ENCODE results near the gene LGALS7.
"Not testable (repeated sequence)": the region's sequence is repeated elsewhere in the genome, so short reads cannot be mapped to it uniquely, and the experiment has no call there.

The LGALS7 gene

GRCh38 chr19:38809592-38810252 is 36.4 kb upstream of the LGALS7 start:
- Histone ChIP-seq H3K4me3 (ENCODE audit: low read depth in 1 of 2, low read length in 2 of 2) (no peak overlapping the region), H3K36me3 (ENCODE audit: control insufficient read depth in 1 of 2, insufficient read depth in 2 of 2, low read length in 2 of 2) (no peaks in the 10 kb centered on the region), H3K9me3 (ENCODE audit: control insufficient read depth in 1 of 2, low read length in 2 of 2) (no peaks in the 10 kb centered on the region), H3K27ac (ENCODE audit: low read length) (no peak overlapping the region), H3K27me3 (ENCODE audit: low read depth, low read length) (no peaks in the 10 kb centered on the region), H3K4me1 (ENCODE audit: control insufficient read depth in 1 of 2, insufficient read depth in 2 of 2, low read length in 2 of 2) (no peaks in the 10 kb centered on the region)

DNA sequence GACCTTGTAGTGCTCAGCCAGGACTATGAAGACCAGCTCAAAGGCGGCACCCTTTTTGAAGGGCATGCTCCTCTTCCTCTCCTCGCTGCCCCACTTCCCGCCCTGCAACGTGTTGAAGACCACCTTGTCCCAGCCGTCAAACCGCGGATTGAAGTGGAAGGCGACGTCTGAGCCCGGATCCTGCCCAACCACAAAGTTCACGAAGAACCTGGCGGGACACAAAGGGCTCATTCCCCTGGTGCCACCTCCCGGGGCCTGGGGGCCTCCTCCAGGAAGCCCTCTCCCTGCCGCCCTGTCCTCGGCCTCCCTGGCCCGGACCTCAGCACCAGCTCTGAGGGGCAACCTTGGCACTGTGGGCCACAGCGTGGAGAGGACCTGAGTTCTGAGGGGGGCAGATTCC is 35.4 kb upstream of the LGALS7 start:
- Histone ChIP-seq H3K27ac (ENCODE audit: low read length) (no peak overlapping the region), H3K36me3 (ENCODE audit: control insufficient read depth in 1 of 2, insufficient read depth in 2 of 2, low read length in 2 of 2) (no peaks in the 10 kb centered on the region), H3K27me3 (ENCODE audit: low read depth, low read length) (no peaks in the 10 kb centered on the region), H3K4me3 (ENCODE audit: low read depth in 1 of 2, low read length in 2 of 2) (no peak overlapping the region), H3K4me1 (ENCODE audit: control insufficient read depth in 1 of 2, insufficient read depth in 2 of 2, low read length in 2 of 2) (no peaks in the 10 kb centered on the region), H3K9me3 (ENCODE audit: control insufficient read depth in 1 of 2, low read length in 2 of 2) (no peaks in the 10 kb centered on the region)

GRCh38 chr19:38807374-38808098 is 34.2 kb upstream of the LGALS7 start:
- not testable (repeated sequence) for H3K4me1 ChIP-seq (ENCODE audit: control insufficient read depth in 1 of 2, insufficient read depth in 2 of 2, low read length in 2 of 2); H3K9me3 ChIP-seq (ENCODE audit: control insufficient read depth in 1 of 2, low read length in 2 of 2); H3K27ac ChIP-seq (ENCODE audit: low read length); H3K4me3 ChIP-seq (ENCODE audit: low read depth in 1 of 2, low read length in 2 of 2); H3K27me3 ChIP-seq (ENCODE audit: low read depth, low read length); H3K36me3 ChIP-seq (ENCODE audit: control insufficient read depth in 1 of 2, insufficient read depth in 2 of 2, low read length in 2 of 2)

DNA sequence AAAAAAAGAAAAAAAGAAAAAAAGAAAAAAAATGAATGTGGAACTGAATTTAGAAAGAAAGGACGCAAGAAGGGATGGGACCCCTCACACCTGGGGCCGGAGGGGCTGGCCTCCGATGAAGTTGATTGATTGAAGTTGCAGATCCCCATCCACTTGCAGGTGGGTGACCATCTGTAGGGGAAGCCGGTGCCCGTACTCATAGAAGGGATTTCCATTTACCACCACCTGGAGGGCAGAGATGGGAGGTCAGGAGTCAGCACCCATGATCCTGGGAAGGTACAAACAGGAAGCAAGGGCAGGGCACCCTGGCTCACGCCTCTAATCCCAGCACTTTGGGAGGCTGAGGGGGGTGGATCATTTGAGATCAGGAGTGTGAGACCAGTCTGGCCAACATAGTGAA is 33.1 kb upstream of the LGALS7 start:
- H3K4me1 ChIP-seq (ENCODE audit: control insufficient read depth in 1 of 2, insufficient read depth in 2 of 2, low read length in 2 of 2): no peaks in the 10 kb centered on the region
- no peak overlapping the region for H3K27ac ChIP-seq (ENCODE audit: low read length)
- no peak overlapping the region for H3K4me3 ChIP-seq (ENCODE audit: low read depth in 1 of 2, low read length in 2 of 2)
- H3K36me3 ChIP-seq (ENCODE audit: control insufficient read depth in 1 of 2, insufficient read depth in 2 of 2, low read length in 2 of 2): peaks cover 0 to 7% of the 10 kb centered on the region in 2 donors
- H3K27me3 ChIP-seq (ENCODE audit: low read depth, low read length): no peaks in the 10 kb centered on the region
- no peaks in the 10 kb centered on the region for H3K9me3 ChIP-seq (ENCODE audit: control insufficient read depth in 1 of 2, low read length in 2 of 2)

GRCh38 chr19:38805180-38805579 is 31.9 kb upstream of the LGALS7 start:
- Histone ChIP-seq H3K9me3 (ENCODE audit: control insufficient read depth in 1 of 2, low read length in 2 of 2) (no peaks in the 10 kb centered on the region), H3K4me1 (ENCODE audit: control insufficient read depth in 1 of 2, insufficient read depth in 2 of 2, low read length in 2 of 2) (no peaks in the 10 kb centered on the region), H3K27me3 (ENCODE audit: low read depth, low read length) (no peaks in the 10 kb centered on the region), H3K36me3 (ENCODE audit: control insufficient read depth in 1 of 2, insufficient read depth in 2 of 2, low read length in 2 of 2) (peaks cover 0 to 7% of the 10 kb centered on the region in 2 donors), H3K27ac (ENCODE audit: low read length) (no peak overlapping the region), H3K4me3 (ENCODE audit: low read depth in 1 of 2, low read length in 2 of 2) (no peak overlapping the region)

GRCh38 chr19:38803543-38803942 is 30.2 kb upstream of the LGALS7 start:
- Histone ChIP-seq H3K36me3 (ENCODE audit: control insufficient read depth in 1 of 2, insufficient read depth in 2 of 2, low read length in 2 of 2) (peaks cover 0 to 7% of the 10 kb centered on the region in 2 donors), H3K27ac (ENCODE audit: low read length) (no peak overlapping the region), H3K4me3 (ENCODE audit: low read depth in 1 of 2, low read length in 2 of 2) (no peak overlapping the region), H3K27me3 (ENCODE audit: low read depth, low read length) (no peaks in the 10 kb centered on the region), H3K4me1 (ENCODE audit: control insufficient read depth in 1 of 2, insufficient read depth in 2 of 2, low read length in 2 of 2) (no peaks in the 10 kb centered on the region), H3K9me3 (ENCODE audit: control insufficient read depth in 1 of 2, low read length in 2 of 2) (no peaks in the 10 kb centered on the region)

- Histone ChIP-seq H3K4me1 (ENCODE audit: control insufficient read depth in 1 of 2, insufficient read depth in 2 of 2, low read length in 2 of 2) (no peaks in the 10 kb centered on the region), H3K9me3 (ENCODE audit: control insufficient read depth in 1 of 2, low read length in 2 of 2) (no peaks in the 10 kb centered on the region), H3K4me3 (ENCODE audit: low read depth in 1 of 2, low read length in 2 of 2) (no peak overlapping the region), H3K27me3 (ENCODE audit: low read depth, low read length) (no peaks in the 10 kb centered on the region), H3K36me3 (ENCODE audit: control insufficient read depth in 1 of 2, insufficient read depth in 2 of 2, low read length in 2 of 2) (peaks cover 0 to 7% of the 10 kb centered on the region in 2 donors), H3K27ac (ENCODE audit: low read length) (no peak overlapping the region)
Measured at GRCh38 chr19:38801359-38802095, 28.2 kb upstream of the LGALS7 start.

DNA sequence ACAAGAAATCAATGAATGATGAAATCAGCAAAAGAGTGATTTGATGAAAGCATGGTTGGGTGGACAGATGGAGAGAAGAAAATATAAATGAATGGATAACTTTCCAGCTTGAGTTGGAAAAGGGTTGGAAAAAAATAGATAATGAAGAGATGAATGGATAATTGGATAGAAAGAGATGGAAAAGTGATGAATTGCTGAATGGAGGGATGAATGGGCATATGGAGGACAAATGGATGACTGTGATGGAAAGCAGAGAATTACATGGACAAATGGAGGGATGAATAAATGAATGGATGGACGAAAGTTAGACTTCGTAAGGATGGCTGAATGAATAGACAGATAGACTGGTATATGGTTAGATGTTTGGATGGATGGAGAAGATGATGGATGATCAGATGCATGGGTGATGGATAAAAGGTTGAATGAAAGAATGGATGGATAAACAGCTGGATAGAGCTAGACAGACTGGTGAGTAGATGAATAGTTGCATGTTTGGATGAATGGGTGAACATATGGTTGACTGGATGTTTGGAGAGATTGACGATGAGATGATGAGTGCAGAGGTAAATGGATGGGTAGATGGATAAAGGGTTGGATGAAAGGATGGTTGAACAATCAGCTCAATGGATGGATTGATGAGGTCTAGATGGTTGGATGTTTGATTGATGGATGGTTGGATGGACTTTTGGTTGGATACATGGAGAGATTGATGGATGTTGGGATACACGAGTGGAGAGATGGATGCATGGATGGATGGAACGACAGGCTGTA is 27.4 kb upstream of the LGALS7 start:
- no peak overlapping the region for H3K27ac ChIP-seq (ENCODE audit: low read length)
- no peaks in the 10 kb centered on the region for H3K27me3 ChIP-seq (ENCODE audit: low read depth, low read length)
- H3K36me3 ChIP-seq (ENCODE audit: control insufficient read depth in 1 of 2, insufficient read depth in 2 of 2, low read length in 2 of 2): peaks cover 0 to 7% of the 10 kb centered on the region in 2 donors
- H3K9me3 ChIP-seq (ENCODE audit: control insufficient read depth in 1 of 2, low read length in 2 of 2): no peaks in the 10 kb centered on the region
- H3K4me1 ChIP-seq (ENCODE audit: control insufficient read depth in 1 of 2, insufficient read depth in 2 of 2, low read length in 2 of 2): no peaks in the 10 kb centered on the region
- no peak overlapping the region for H3K4me3 ChIP-seq (ENCODE audit: low read depth in 1 of 2, low read length in 2 of 2)

- H3K4me3 ChIP-seq (ENCODE audit: low read depth in 1 of 2, low read length in 2 of 2): no peak overlapping the region
- H3K9me3 ChIP-seq (ENCODE audit: control insufficient read depth in 1 of 2, low read length in 2 of 2): no peaks in the 10 kb centered on the region
- H3K27ac ChIP-seq (ENCODE audit: low read length): no peak overlapping the region
- peaks cover 0 to 7% of the 10 kb centered on the region in 2 donors for H3K36me3 ChIP-seq (ENCODE audit: control insufficient read depth in 1 of 2, insufficient read depth in 2 of 2, low read length in 2 of 2)
- H3K4me1 ChIP-seq (ENCODE audit: control insufficient read depth in 1 of 2, insufficient read depth in 2 of 2, low read length in 2 of 2): no peaks in the 10 kb centered on the region
- no peaks in the 10 kb centered on the region for H3K27me3 ChIP-seq (ENCODE audit: low read depth, low read length)
Measured at GRCh38 chr19:38799104-38799503, 25.8 kb upstream of the LGALS7 start.

- not testable (repeated sequence) for H3K36me3 ChIP-seq (ENCODE audit: control insufficient read depth in 1 of 2, insufficient read depth in 2 of 2, low read length in 2 of 2); H3K4me1 ChIP-seq (ENCODE audit: control insufficient read depth in 1 of 2, insufficient read depth in 2 of 2, low read length in 2 of 2); H3K27me3 ChIP-seq (ENCODE audit: low read depth, low read length); H3K9me3 ChIP-seq (ENCODE audit: control insufficient read depth in 1 of 2, low read length in 2 of 2); H3K27ac ChIP-seq (ENCODE audit: low read length); H3K4me3 ChIP-seq (ENCODE audit: low read depth in 1 of 2, low read length in 2 of 2)
Measured at GRCh38 chr19:38797781-38798180, 24.5 kb upstream of the LGALS7 start.

- Histone ChIP-seq H3K9me3 (ENCODE audit: control insufficient read depth in 1 of 2, low read length in 2 of 2) (no peaks in the 10 kb centered on the region), H3K36me3 (ENCODE audit: control insufficient read depth in 1 of 2, insufficient read depth in 2 of 2, low read length in 2 of 2) (no peaks in the 10 kb centered on the region), H3K4me1 (ENCODE audit: control insufficient read depth in 1 of 2, insufficient read depth in 2 of 2, low read length in 2 of 2) (peaks cover 0 to 4% of the 10 kb centered on the region in 2 donors), H3K4me3 (ENCODE audit: low read depth in 1 of 2, low read length in 2 of 2) (no peak overlapping the region), H3K27me3 (ENCODE audit: low read depth, low read length) (no peaks in the 10 kb centered on the region), H3K27ac (ENCODE audit: low read length) (no peak overlapping the region)
Measured at GRCh38 chr19:38796154-38796553, 22.8 kb upstream of the LGALS7 start.

All from muscle layer of duodenum (tissue), 2 donors.